Stomach (tissue), 9 donors: ENCODE measurements around the gene PTPRG. TPM values are rescaled to one million over a fixed set of nuclear protein-coding genes. Genes with fewer than 3 reads are reported as not detected.

ENCODE experiments used
- DNase-seq, 2 donors: peaks; one replicate each; pipeline versions ENCODE4 v3.0.0 to v3.0.0-alpha.2; 2013 to 2019
- H3K27ac ChIP-seq, 5 donors: fragments of 200-600 bp in 4 of 5; sonication (generic) in 4 of 5; one replicate each; pipeline ENCODE4 v1.5.1; 2013 to 2019; ENCODE audit warnings: mild to moderate bottlenecking in 1 of 5, moderate library complexity in 1 of 5
- H3K27me3 ChIP-seq, 3 donors: fragments of 200-600 bp; sonication (generic); one replicate each; pipeline ENCODE4 v1.5.1; 2017 to 2019; ENCODE audit warnings: mixed run types in 1 of 3
- H3K36me3 ChIP-seq, 4 donors: fragments of 200-600 bp; sonication (generic); 1 replicate in 3 of 4; 2 replicates in 1 of 4; pipeline ENCODE4 v1.5.1; 2016 to 2019
- H3K4me1 ChIP-seq, 4 donors: fragments of 200-600 bp; sonication (generic); one replicate each; pipeline ENCODE4 v1.5.1; 2016 to 2019
- H3K4me3 ChIP-seq, 4 donors: fragments of 200-600 bp; sonication (generic) in 3 of 4; one replicate each; pipeline ENCODE4 v1.5.1; 2016 to 2019; ENCODE audit warnings: mild to moderate bottlenecking in 1 of 4
- H3K9me3 ChIP-seq, 4 donors: fragments of 200-600 bp; sonication (generic); one replicate each; pipeline ENCODE4 v1.5.1; 2016 to 2019
- EP300 ChIP-seq: sonication (generic); formaldehyde crosslinking; IDR thresholded peaks from one replicate; pipeline ENCODE4 v1.6.1; 2017; ENCODE audit warnings: antibody characterized with exemption
- POLR2A ChIP-seq, 4 donors: fragments of 450-650 bp; IDR thresholded peaks; one replicate each; pipeline ENCODE4 v1.6.1; 2016; ENCODE audit warnings: antibody characterized with exemption in 4 of 4, control low read depth in 2 of 4, mild to moderate bottlenecking in 1 of 4, moderate library complexity in 1 of 4
- POLR2AphosphoS5 ChIP-seq, 3 donors: sonication (generic); formaldehyde crosslinking; IDR thresholded peaks; one replicate each; pipeline ENCODE4 v1.6.1; 2016; ENCODE audit warnings: antibody characterized with exemption in 3 of 3
- WGBS, 5 donors: extraction: QIAGEN DNeasy Blood & Tissue Kit in 3 of 5; methylation state at CpG; one replicate each; pipeline versions ENCODE4 v1.1.5 to v1.1.7; 2013 to 2018; 5-methylcytosine and 5-hydroxymethylcytosine counted together
- intact Hi-C: fragments of 100-400 bp; cut with DNase I; formaldehyde crosslinking; loops from one replicate; pipeline ENCODE4 v1.15.1; 2023; ENCODE audit warnings: low total_unique reads
- polyA plus RNA-seq, 3 donors: library from polyadenylated mRNA; stranded (reverse); fragments of 200-250 nt; gene quantifications; one replicate each; pipeline ENCODE4 v1.2.3, GENCODE V29; 2013
- total RNA-seq, 5 donors: library from RNA; depleted of rRNA; stranded (reverse); fragments of >200 nt; gene quantifications; one replicate each; pipeline versions ENCODE4 v1.1.0 to v1.2.3, GENCODE V29; 2014 to 2016
- TF ChIP-seq, protein P1 (sequence below), 7 experiments: fragments of 450-650 bp in 4 of 7; fragments of 200-600 bp in 3 of 7; sonication (generic) in 3 of 7; IDR thresholded peaks; one replicate each; pipeline ENCODE4 v1.5.1; 2016 to 2019; ENCODE audit warnings: antibody characterized with exemption in 7 of 7, control low read depth in 2 of 7, mild to moderate bottlenecking in 1 of 7
- donor health status: healthy with polysubstance abuse.
- donor health status: Bipolar disorder and iron deficiency.
- donor health status: healthy.

The PTPRG gene
- total and polyA plus RNA-seq, 8 donors: 2.4 to 96.0 (median 22.0) TPM

DNA sequence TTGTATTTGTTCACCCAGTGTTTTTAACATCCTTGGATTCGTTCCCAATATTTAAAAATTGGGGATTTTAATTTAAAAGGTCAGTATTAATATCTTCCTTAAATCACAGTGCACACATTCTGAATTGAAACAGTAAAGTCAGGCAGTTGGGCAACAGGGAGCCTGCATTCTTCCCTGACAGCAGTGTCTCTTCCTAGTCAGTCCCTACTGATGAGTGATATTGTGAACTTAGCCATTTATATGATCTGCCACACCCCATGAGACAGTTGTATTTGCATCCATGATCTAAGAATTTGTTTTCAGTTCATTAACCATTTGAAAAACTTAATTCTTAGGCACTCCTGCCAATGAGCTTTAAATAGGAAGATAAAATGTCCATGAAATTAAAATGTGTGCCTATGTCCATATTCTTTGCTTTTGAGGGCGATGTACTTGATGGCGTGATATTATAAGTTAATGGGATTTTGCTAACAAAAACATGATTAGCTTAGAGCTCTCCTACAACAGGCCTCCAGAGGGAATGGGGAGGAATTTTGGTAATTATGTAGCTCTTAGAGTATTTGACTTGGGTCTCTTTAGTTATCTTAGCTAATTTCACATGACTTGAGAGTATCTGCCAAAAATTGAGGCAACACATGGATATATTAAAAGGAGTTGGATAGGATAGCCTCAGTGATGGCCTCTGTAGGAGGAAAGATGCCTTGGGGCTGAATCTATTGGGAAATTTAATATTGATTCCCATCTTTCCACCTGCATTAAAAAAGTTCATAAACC, 219.3 kb downstream of the PTPRG start:
- no peaks in the 10 kb centered on the region for H3K4me1 ChIP-seq
- intact Hi-C loops: no loop called here
- DNase-seq: no peak
- no peaks in the 10 kb centered on the region for H3K27me3 ChIP-seq
- H3K27ac ChIP-seq: no peak overlapping the region
- H3K36me3 ChIP-seq: no peaks in the 10 kb centered on the region
- H3K4me3 ChIP-seq: no peak overlapping the region
- 85 to 94% (median 92%) methylated on average over 3 of the region's 3 CpGs for WGBS, 5 donors
- TF ChIP-seq EP300 (no peak), POLR2A (IDR thresholded peaks at IDR 0.05) (no peak), POLR2AphosphoS5 (IDR thresholded peaks at IDR 0.05) (no peak)
- TF ChIP-seq, protein P1, sequence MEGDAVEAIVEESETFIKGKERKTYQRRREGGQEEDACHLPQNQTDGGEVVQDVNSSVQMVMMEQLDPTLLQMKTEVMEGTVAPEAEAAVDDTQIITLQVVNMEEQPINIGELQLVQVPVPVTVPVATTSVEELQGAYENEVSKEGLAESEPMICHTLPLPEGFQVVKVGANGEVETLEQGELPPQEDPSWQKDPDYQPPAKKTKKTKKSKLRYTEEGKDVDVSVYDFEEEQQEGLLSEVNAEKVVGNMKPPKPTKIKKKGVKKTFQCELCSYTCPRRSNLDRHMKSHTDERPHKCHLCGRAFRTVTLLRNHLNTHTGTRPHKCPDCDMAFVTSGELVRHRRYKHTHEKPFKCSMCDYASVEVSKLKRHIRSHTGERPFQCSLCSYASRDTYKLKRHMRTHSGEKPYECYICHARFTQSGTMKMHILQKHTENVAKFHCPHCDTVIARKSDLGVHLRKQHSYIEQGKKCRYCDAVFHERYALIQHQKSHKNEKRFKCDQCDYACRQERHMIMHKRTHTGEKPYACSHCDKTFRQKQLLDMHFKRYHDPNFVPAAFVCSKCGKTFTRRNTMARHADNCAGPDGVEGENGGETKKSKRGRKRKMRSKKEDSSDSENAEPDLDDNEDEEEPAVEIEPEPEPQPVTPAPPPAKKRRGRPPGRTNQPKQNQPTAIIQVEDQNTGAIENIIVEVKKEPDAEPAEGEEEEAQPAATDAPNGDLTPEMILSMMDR (IDR thresholded peaks at IDR 0.05): no peak
- no peaks in the 10 kb centered on the region for H3K9me3 ChIP-seq

DNA sequence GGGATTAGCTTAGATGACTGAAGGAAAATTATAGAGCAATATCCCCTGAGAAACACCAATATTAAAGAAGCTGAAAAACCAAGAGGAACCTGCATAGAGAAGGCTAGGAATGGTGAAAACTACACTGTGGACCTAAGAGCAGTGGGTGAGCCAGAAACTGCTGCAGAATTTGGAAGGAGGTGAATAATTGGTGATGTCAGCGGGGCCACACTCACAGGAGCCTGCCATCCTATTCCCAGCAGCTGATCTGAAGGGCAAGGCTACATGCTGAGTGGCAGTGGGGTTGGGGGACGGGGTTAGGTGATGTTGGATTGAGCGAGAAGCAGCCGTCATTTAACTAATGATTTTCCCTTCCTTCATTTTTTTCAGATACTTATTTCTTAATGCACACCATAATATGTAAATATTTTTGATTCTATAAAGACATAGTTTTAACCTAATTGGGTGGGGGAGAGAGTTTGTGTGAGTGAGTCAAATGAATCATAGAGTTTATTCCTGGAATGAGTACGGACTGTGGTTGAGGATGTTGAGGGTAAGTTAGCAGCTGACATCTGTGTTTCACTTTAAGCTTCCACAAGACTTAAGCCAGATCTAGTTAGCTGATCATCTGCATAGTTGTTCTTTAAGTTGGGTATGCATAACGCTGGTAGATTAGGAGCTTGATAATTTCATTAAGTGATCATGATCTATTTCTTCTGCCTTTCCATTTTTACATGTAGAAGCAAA, 222.8 kb downstream of the PTPRG start:
- no peak for DNase-seq
- TF ChIP-seq POLR2A (IDR thresholded peaks at IDR 0.05) (no peak), EP300 (no peak), POLR2AphosphoS5 (IDR thresholded peaks at IDR 0.05) (no peak)
- TF ChIP-seq, protein P1 (IDR thresholded peaks at IDR 0.05): no peak
- intact Hi-C loops: no loop called here
- no peaks in the 10 kb centered on the region for H3K36me3 ChIP-seq
- no peak overlapping the region for H3K4me3 ChIP-seq
- H3K27me3 ChIP-seq: no peaks in the 10 kb centered on the region
- H3K27ac ChIP-seq: no peak overlapping the region
- H3K4me1 ChIP-seq: no peaks in the 10 kb centered on the region
- WGBS, 5 donors: 84 to 92% (median 88%) methylated on average over 6 of the region's 6 CpGs
- no peaks in the 10 kb centered on the region for H3K9me3 ChIP-seq

DNA sequence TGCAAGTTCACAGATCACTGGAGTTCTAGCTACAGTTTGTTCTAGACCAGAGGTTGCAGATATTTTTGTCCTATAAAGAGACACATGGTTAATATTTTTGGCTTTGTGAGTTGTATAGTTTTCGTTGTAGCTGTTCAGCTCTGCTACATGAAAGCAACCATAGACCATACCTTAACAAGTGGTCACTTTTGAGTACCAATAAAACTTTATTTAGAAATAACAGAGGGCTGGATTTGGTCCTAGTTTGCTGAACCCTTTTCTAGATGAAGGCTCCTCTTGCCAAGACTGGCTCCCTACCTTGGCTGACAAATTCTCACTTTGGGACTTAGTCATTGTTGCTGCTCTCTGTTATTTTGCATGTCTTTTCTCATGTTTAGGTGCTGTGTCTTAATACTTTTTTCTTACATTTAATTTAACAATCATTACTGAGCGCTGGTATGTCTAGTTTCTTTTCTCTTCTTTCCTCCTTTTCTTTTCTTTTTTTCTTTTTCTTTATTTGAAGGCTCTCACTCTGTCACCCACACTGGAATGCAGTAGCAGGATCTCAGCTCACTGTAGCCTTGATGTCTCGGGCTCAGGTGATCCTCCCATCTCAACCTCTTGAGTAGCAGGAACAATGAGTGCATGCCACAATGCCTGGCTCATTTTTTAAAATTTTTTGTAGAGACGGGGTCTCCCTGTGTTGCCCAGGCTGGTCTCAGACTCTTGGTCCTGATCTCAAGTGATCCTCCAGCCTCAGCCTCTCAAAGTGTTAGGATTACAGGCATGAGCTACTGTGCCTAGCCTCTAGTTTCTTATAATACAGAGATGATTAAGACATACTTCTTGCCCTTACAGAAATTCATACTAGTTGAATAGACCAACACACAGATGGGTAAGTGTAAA, 227.5 kb downstream of the PTPRG start:
- WGBS, 5 donors: 89 to 94% (median 91%) methylated on average over 4 of the region's 4 CpGs
- no peaks in the 10 kb centered on the region for H3K36me3 ChIP-seq
- no peak overlapping the region for H3K27ac ChIP-seq
- no peaks in the 10 kb centered on the region for H3K4me1 ChIP-seq
- no peak for DNase-seq
- TF ChIP-seq EP300 (no peak), POLR2A (IDR thresholded peaks at IDR 0.05) (no peak), POLR2AphosphoS5 (IDR thresholded peaks at IDR 0.05) (no peak)
- TF ChIP-seq, protein P1 (IDR thresholded peaks at IDR 0.05): no peak
- intact Hi-C loops: no loop called here
- no peaks in the 10 kb centered on the region for H3K9me3 ChIP-seq
- H3K27me3 ChIP-seq: no peaks in the 10 kb centered on the region
- no peak overlapping the region for H3K4me3 ChIP-seq

DNA sequence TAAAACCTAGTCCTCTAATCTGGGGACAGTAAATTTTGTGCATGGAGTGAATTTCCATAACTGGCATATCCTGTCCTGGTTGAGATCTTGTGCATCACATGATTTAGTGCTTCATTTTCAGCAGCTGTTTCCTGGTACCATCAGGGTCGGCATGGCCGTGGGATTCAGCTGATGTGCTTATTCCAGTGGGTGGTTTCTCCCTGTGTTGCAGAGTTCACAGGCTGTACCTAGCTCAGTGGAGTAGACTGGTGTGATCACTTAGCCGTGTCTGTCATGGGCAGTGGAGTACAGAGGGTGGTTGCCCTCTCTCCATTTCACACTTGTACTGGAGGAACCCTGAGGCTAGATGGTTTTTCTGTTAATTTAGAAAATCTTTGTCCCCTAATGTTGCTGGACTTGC, 228.5 kb downstream of the PTPRG start:
- H3K4me1 ChIP-seq: no peaks in the 10 kb centered on the region
- no peaks in the 10 kb centered on the region for H3K36me3 ChIP-seq
- no peaks in the 10 kb centered on the region for H3K27me3 ChIP-seq
- no peak overlapping the region for H3K4me3 ChIP-seq
- H3K27ac ChIP-seq: no peak overlapping the region
- no peak for DNase-seq
- intact Hi-C loops: no loop called here
- no peaks in the 10 kb centered on the region for H3K9me3 ChIP-seq
- 61 to 72% (median 70%) methylated on average over 3 of the region's 3 CpGs for WGBS, 5 donors
- TF ChIP-seq POLR2A (IDR thresholded peaks at IDR 0.05) (no peak), EP300 (no peak), POLR2AphosphoS5 (IDR thresholded peaks at IDR 0.05) (no peak)
- TF ChIP-seq, protein P1 (IDR thresholded peaks at IDR 0.05): no peak
